ENCODE data around the gene HASPIN.

- TF ChIP-seq CTCF (IDR thresholded peaks at IDR 0.05) (no peak), POLR2A (IDR thresholded peaks at IDR 0.05) (no peak)
These were observed 32.1 kb upstream of the HASPIN start for GRCh38 chr17:3691617-3692067.

All from heart left ventricle (tissue), 13 donors.